ENCODE results near the gene PFDN2.
A peak's percentile ranks its signal among the peaks of the same experiment; 100 is the strongest.

PFDN2 gene

DNA sequence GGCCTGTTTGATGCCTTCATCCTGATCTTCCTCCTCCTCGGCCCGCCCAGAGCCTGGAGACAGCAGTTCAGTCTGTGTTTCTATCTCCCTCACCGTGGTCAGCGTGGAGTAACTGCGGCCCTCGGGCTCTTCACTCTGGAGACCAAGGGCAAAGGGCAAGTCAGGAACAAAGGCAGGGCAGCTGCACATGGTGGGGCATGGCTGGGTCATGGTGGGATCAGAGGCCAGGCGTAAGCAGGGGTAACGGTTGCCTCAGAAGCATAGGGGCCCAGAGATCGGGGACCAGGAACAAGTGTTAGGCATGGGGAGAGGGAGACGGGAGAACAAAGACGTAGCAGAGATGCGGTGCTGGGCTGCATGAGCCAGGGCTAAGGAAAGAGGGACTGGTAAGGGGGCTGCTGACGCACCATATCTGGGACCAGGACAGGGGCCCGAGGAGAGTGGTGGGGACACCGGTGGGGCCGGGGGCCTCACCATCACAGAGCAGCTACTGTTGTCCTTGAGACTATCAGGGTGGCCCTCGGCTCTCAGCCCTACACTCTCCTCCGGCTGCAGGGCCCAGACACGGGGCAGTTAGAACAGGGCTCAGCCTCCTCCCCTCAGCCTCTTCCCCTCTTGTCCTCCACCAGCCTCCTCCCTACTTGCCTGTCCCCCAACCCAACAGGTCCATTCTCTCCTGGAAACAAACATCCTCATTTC lies 44.9 kb downstream of the PFDN2 start:
- no peak for DNase-seq (ENCODE audit: insufficient read length, low spot score)

DNA sequence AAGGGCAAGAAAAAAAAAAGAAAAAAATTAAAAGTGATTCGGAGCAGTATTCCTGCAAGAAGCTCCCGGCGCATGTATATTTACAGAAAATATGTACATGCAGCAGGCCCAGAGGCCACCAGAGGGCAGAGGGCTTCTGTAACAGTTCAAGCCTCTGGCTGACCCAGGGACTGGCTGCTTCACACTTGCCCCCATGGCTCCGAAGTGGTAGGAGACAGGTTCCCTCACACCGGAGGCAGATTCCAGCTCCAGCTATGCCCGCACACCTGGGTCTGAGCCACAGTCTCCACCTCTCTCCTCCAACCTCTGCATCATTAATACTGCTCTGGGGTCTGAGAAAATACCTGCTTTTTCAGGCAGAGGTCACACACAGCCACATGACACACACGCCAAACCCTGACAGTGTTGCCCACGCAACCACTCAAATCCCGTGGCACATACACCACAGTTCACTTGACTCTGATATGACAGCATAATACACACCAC lies 45.9 kb downstream of the PFDN2 start:
- TF ChIP-seq, protein P1, sequence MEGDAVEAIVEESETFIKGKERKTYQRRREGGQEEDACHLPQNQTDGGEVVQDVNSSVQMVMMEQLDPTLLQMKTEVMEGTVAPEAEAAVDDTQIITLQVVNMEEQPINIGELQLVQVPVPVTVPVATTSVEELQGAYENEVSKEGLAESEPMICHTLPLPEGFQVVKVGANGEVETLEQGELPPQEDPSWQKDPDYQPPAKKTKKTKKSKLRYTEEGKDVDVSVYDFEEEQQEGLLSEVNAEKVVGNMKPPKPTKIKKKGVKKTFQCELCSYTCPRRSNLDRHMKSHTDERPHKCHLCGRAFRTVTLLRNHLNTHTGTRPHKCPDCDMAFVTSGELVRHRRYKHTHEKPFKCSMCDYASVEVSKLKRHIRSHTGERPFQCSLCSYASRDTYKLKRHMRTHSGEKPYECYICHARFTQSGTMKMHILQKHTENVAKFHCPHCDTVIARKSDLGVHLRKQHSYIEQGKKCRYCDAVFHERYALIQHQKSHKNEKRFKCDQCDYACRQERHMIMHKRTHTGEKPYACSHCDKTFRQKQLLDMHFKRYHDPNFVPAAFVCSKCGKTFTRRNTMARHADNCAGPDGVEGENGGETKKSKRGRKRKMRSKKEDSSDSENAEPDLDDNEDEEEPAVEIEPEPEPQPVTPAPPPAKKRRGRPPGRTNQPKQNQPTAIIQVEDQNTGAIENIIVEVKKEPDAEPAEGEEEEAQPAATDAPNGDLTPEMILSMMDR (IDR thresholded peaks at IDR 0.05; ENCODE audit: insufficient read depth, missing control alignments): peak; percentile 55
- no peak for FAIRE-seq
- no peak for DNase-seq (ENCODE audit: insufficient read length, low spot score)

More for the DNA sequence above, 44.9 kb downstream of the PFDN2 start:
- TF ChIP-seq, protein P1 (IDR thresholded peaks at IDR 0.05; ENCODE audit: insufficient read depth, missing control alignments): no peak
- no peak for FAIRE-seq

DNA sequence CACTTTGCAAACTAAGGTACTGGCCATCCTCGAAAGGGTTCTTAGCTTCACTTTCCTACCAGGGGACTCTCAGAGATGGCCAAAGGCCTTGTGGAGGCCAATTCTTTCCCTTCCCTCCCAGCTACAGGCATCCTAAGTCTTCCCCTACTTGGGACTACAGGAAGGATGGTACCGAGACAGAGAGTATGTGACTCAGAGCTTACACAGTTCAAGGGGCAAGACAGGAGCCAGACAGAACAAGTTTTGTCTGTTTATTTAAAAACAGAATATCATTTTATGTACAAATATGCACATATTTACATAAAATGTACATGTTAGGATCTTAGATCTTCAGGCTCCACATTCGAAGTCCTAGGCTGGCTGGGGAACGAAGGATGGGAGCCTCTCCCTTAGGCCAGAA lies 47.1 kb downstream of the PFDN2 start:
- DNase-seq (ENCODE audit: insufficient read length, low spot score) (no peak), FAIRE-seq (no peak)
- TF ChIP-seq, protein P1 (IDR thresholded peaks at IDR 0.05; ENCODE audit: insufficient read depth, missing control alignments): no peak

DNA sequence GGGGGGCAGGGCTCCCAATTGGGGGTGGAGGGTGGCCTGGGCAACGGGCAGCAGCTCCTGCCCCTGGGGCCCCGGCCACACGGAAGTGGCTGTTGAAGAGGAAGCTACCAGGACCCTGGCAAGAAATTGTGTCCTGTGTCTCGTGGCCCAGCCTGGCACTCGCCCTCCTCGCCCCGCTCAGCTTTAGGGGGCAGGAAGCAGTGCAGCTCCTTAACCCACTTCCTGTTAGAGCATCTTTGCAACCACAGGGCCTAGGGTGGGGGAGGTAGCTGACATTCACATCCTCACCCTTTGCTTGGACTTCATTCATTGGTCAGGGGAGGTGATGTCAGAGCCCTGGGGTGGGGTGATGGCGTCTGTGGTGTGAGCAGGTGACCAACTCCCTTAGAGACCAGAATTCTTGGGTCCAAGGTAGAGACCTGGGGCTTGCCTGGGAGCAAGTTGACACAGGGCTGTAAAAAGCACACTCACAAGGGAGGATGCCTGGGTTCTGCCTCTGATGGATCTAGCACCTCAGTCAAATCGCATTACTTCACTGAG lies 48.0 kb downstream of the PFDN2 start, which contains the start of gene ARHGAP30:
Gene ARHGAP30, minus strand, starts transcription at position 161 of the 540 bp plus-strand sequence. CDS start 267 bp downstream, outside the sequence.
- FAIRE-seq: no peak
- DNase-seq (ENCODE audit: insufficient read length, low spot score): no peak
- TF ChIP-seq, protein P1 (IDR thresholded peaks at IDR 0.05; ENCODE audit: insufficient read depth, missing control alignments): no peak

DNA sequence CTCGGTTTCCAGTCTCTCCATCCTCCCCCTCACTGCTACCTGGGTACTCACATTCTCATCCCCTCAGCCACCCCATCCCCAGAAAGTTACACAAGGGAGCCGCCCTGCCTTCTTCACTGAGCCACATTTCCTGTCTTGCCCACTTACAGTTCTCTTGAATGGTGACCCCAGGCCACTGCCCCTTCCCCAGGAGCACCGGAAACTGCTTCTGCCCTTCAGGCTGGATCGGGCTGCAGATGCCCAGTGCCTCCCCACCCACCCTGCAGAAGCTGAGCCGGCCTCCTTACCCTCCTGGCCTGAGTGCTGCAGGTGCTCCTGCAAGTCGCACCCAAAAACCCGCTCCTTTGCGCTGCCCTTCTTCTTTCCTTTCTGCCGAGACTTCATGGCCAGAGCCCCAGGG lies 48.6 kb downstream of the PFDN2 start:
- FAIRE-seq: no peak
- TF ChIP-seq, protein P1 (IDR thresholded peaks at IDR 0.05; ENCODE audit: insufficient read depth, missing control alignments): no peak
- no peak for DNase-seq (ENCODE audit: insufficient read length, low spot score)

DNA sequence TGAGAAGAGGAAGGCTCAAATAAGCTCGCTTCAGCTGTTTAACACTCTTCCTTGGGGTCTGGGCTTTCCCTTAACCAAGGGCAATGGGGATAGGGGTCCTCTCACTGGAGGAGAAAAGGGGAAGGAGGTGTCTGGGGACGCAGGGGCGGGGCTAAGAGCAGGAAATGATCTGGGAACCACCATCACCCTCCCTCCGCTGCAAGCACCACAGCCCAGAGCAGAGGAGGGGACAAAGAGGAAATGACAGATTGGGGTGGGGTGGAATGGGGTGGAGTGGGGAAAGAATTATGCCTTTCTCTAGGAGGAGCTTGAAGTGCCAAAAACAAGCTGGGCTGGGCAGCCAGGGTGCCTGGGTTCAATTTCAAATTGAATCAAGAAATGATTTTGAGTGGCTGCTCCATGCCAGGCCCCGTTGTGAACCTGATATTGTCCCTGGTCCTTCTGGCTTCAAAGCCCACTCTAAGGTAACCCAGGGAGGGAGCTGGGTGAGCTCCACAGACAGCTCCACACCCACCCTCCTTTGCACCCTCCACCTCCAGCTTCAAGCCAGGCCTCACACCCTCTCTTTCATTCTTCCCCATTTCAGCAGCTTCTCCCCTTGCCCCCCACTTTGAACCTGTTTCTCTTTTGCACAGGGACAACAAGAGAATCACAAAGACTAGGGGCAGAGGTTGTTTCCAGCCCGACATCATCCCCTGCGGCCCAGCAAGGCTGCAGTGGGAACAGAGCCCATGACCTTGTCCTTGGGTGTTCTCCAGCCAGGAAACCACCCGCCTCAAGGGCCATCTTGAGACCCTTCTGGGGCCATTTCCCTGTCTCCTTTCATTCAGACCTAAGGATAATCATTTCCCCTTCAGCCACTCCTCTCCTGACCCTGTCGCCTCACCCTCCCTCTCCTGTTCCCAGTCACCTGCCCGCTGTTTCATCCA lies 49.3 kb downstream of the PFDN2 start:
- DNase-seq (ENCODE audit: insufficient read length, low spot score): no peak
- no peak for FAIRE-seq
- TF ChIP-seq, protein P1 (IDR thresholded peaks at IDR 0.05; ENCODE audit: insufficient read depth, missing control alignments): no peak
